OCI-M2 (cell line): Measurements from ENCODE around the gene BAHCC1.
"Not testable (repeated sequence)": the region's sequence is repeated elsewhere in the genome, so short reads cannot be mapped to it uniquely, and the experiment has no call there.

Experiments
- DNase-seq: peaks from one replicate; lab custom pipeline; 2025; ENCODE audit not compliant: unreplicated experiment; lab: John Stamatoyannopoulos, UW

Gene BAHCC1

DNA sequence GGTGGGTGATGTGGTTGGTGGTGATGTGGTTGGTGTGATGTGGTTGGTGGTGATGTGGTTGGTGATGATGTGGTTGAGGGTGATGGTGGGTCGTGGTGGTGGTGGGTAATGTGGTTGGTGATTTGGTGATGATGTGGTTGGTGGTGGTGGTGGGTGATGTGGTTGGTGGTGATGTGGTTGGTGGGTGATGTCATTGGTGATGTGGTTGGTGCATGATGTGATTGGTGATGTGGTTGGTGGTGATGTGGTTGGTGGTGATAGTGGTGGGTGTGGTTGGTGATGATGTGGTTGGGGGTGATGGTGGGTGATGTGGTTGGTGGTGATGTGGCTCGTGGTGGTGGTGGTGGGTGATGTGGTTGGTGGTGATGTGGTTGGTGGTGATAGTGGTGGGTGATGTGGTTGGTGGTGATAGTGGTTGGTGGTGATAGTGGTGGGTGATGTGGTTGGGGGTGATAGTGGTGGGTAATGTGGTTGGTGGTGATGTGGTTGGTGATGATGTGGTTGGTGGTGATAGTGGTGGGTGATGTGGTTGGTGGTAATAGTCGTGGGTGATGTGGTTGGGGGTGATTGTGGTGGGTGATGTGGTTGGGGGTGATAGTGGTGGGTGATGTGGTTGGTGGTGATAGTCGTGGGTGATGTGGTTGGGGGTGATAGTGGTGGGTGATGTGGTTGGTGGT lies 30.6 kb downstream of the BAHCC1 start:
- not testable (repeated sequence) for DNase-seq

DNA sequence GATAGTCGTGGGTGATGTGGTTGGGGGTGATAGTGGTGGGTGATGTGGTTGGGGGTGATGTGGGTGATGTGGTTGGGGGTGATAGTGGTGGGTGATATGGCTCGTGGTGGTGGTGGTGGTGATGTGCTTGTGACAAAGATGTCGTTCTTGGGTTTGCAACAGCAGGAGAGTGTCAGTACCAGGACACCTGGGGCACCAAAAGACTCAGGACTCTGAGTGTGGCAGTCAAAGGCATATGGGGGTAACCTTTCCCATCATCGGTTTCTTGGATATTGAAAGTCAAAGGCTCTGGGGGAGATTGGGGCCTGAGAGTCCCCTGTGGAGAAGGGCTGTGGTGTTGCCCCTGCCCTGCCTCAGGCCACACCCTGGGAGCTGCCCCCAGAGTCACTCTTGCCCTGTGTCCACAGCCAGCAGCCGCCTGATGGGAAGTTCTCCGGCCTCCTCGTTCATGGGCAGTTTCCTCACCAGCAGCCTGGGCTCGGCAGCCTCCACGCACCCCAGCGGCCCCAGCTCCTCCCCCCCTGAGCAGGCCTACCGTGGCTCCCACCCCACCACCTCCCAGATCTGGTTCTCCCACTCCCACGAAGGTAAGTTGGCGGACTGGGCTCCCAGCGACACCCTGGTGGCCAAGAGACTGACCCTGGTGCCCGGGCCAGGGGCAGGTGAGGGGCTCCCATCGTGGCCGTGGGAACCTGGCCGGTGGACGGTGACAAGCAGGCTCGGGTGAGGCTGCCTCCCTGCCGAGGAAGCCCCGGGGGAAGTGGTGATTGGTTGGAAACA lies 31.3 kb downstream of the BAHCC1 start:
- DNase-seq, result no peak

DNA sequence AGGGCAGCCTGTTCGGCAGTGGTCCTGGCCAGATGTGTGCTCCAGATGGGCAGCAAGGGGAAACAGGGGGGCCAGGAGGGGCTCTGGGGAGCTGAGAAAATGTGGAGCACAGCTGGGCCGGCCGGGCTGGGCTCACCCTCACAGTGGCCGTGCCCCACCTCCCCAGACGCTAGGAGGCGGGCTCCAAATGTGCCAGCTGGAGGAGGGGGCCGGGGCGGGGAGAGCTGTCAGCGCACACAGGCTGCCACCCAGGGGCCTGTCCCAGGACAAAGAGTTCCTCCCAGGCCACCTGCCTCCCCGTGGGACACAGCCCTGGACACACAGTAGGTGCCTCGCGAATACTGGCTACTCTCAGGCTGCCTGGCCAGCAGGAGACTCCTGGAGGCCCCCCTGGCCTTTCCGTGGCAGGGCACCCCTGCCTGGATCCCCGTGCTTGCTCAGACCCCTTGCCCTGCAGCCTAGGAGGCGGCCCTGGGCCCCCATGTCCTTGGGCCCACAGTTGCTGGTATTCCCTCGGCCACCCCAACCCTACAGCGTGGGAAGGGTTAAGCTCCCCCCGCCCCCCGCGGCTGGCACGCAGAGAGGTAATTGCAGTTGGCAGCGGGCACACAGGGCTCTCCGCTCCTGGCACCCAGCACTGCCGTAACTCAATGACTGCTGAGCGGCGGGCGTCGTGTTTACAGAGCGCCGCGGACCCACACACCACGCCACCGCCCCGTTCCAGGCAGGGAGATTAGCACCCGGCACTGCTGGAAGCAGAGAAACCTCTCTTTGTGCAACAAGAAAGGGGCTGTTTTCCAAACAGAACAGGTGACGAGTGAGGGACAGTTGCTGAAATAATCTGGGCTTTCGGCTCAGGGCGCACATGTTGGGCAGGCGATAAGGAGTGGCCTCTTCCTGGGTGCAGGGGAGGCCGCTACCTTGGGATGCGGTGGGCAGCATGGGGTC lies 32.2 kb downstream of the BAHCC1 start:
- DNase-seq, result no peak

DNA sequence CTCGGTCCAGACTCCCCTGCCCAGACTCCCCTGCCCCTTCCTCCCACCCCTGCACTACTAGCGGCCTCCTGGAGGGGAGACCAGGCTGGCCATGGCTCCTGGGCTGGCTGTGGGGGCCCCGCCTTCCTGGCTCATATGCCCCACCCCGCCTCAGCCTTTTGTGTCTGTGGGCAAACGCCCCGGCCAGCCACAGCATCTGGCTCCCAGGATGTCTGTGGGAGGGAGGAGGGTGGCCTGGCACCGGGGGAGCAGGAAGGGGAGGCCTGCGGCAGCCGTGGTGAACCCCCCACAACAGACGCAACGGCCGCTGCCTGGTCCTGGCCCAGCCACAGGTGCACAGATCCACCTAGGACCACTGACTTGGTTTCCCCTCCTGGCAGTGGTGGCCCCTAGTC lies 32.9 kb downstream of the BAHCC1 start:
- no peak for DNase-seq

DNA sequence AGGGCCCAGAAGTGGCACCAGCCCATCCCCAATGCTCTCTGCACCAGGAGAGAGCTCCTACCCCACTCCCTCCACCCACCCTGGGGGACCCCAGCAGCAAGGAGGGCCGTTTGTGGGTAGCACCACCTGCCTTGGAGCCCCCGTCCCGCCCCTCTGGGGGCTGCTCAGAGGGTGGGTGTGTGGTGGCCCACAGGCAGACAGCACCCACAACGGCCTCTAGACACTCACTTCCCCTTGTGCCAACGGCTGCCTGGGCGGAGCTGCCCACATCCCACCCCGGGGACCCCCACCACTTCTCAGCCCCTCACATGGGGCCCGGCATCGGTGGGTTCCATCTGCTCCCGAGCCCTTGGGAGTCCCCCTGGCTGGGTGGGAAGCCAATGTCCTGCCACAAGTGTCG lies 33.3 kb downstream of the BAHCC1 start:
- DNase-seq, result no peak

DNA sequence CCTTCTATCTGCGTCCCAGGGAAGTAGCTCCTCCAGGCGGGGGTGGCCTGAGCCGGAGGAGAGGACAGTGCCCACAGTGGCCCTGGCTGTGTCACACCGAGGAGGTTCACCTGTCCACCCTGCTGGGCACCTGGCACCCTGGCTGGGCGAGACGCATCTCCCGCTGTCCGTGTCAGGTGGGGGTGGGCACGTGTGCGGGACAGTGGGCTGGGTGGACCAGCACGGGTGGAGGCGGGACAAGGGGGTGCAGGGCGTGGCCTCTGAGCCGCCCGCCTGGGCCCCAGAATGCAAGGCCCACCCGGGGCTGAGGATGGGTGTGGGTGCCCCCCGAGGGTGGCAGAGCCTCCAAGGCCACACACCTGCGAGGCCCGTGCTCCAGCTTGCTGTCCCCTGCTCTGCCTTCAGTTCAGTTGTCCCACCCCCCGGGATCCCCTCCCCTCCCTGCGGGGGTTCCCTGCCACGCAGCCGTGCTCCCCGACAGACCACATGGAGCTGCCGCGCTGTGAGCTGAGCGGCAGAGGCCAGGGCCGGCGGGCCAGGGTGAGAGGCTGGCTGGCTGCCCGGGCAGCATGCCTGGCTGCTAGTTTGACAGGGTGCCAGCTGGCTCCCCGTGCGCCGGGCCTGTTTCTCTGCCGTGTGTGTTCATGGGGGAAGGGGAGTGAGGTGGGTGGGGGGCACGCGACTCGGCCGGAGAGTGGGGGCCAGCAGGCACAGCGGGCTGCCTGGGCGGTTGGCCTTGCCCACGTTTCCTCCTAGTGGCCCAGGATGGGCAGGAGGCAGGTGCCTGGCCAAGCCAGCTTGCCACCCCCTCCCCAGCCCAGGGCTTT lies 33.9 kb downstream of the BAHCC1 start:
- DNase-seq, result no peak

DNA sequence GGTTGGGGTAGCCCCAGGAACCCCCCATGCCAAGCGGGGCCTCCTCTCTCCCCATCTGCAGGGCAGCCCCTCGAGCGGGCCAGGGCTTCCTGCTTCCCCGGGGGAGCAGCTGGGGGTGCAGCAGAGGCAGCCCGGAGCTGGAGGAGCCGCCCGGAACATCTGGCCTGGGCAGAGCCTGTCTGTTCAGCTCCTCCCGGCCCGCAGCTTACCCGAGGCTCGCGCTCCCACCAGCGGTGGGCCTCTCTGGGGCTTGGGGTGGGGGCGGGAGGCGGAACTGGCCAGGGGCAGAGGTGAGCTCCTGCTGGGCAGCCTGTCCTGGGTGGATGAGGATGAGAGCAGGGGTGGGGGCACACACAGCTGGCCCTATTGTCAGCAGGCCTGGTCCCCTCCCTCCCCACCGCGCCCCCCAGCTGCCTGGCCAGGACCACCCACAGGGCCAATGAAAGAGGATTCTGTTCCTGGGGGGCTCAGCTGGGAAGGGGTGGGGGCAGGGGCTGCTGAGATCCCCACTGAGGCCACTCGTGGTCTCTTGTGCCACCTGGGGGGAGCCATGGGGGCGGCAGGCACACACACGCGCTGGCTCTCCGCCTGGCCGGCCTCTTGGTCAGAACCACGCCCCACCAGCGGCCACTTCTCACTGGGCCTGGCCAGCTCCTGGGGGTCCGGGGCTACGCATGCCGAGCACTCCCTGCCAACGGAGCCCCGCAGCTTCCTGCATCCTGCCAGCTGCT lies 34.7 kb downstream of the BAHCC1 start:
- DNase-seq, result no peak

DNA sequence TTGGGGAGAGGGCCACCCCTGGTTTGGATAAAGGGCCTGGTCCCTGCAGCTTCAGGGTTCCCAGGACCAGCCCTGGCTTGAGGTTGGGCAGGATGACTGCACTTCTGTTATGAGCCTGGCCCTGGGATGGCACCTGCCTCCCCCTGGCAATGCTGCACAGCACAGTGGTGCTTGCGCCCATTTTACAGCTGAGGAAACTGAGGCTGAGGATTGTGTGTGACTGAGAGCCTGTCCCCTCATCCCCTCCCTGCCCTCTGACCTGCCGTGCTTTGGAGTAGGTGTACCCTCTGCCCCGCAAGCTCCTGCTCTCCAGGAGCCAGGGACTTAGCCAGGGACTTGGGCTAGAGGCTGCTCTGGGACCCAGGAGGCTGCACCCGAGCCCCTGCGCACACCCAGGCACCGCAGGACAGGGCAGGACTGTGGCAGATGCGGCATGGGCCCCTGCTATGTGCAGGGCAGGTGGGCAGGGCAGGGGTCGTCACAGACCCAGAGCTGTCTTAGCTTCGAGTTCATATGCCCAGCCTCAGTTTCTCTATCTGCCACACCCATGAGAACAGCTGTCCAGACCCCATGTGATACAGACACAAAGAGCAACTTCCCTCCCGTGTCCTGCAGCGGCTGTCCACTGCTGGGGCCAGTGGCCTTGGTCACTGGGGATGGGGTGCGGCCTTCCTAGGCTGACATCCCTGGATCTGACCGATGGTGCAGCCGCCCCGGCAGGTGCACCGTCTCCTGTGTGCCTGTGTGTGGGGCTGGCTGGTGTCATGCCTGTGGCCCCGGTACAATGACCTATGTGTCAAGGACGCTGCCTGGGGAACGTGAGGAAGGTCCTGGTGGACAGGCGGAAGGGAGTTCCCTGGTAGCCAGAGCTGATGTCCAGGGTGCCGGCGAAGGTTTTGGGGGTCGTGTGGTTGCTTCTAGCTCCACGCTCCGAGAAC lies 36.6 kb downstream of the BAHCC1 start:
- no peak for DNase-seq

DNA sequence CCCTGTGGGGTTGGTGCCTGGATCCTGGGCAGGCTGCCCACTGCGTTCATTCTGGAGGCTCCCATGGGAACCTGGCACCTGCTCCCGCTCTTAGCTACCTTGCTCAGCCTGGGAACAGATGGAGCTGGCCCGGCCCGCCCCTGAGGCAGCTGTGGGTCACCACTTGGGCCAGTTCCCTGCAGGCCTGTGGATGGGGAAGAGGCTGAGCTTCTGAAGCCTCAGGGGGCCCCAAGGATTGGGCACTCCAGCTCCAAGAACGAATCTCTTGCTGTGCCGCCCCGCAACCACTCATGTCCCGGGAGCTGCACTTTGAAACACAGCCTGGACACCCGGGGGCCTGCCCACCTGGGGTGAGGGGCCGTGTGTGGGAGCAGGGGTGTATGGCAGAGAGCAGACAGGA lies 37.7 kb downstream of the BAHCC1 start:
- no peak for DNase-seq

DNA sequence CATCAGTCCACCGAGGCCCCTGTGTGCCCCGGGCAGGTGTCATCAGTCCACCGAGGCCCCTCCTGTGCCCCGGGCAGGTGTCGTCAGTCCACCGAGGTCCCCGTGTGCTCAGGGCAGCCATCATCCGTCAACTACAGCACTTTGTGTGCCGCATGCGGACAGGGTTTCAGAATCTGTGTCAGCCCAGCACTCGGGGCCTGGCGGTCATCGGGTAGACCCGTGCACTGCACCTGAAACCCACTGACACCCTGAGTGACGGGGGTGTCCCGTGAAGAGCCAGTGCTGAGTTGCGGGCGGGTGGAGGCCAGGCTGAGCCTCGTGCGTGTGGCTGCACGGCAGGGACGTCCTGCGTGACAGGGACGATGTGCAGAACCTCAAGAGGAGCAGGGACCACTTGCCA lies 38.4 kb downstream of the BAHCC1 start:
- DNase-seq, result no peak

DNA sequence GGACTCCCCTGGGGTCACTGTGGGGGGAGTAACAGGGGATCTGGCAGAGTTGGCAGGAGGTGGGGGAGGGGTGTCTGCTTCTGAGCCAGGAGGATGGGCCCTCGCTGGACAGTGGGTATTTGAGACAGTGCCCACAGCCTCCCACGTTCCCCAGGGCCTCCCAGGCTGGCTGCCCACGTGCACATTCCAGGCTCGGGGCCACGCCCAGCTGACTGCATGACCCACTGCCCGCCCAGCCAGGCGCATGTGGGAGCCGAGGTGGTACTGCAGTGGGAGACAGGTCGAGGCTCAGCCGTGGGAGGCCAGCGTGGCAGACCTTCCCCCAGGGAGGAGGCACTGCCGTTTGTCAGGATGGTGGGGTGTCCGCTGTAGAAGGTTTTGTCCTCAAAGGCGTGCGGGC lies 38.8 kb downstream of the BAHCC1 start:
- DNase-seq, result no peak

DNA sequence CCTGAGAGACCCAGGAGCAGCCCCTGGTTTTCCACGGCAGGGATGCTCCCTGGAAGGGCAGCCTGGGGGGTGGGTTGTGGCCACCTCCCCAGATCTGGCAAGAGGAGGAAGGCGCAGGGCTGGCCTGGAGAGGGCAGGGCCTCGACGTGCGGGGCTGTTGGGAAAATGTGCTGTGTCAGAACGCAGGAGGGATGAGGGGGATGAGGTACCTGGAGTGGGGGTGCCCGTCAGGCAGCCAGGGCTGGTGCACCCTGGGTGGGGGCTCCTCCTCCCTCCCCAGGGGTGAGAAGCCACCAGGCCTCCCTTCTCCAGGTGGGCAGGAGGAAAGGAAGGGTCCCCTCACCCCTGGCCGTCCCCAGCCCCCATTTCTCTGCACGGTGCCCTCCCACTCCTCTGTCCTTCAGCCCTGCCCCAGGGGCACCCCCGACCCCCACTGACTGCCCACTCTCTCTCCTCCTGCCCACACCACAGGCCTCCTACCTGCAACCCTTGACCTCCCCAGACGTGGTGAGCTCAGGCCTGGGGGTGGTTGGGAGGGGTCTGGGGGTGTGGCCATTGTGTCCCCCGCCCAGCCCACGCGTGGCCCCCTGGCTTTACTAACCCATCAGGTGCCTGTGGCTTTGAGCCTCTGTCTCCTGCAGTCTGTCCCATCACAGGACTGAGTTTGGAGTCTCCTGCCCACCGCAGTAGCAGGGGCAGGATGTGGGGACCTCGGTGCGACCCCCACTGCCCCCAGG lies 39.6 kb downstream of the BAHCC1 start:
- DNase-seq, result no peak

DNA sequence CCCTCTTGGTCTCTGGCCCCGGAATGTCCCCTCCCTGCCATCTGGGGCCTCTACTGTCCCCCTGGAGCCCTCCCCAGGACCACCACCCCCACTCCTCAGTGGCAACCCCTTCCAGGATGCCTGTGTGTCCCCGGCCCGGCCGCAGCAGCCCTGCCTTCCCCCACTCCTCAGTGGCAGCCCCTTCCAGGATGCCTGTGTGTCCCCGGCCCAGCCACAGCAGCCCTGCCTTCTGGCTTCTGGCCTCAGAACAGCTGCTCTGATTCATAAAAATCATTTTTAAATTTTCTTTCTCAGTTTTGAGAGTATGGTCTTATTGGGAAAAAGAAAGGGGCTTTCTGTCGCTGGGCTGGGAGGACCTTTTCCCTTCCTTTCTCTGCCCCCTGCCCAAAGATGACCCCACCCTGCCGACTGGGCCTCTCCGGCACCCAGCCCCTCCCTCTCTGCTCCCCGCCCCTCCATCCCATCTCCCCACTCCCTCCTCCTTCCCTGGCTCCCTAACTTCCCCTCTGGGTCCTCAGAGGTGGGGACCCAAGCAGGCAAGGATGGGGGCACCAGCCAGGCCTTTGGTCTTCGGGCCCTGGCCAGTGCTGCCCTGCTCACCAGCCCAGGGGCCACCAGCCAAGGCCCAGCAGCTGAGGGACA lies 40.5 kb downstream of the BAHCC1 start:
- no peak for DNase-seq

DNA sequence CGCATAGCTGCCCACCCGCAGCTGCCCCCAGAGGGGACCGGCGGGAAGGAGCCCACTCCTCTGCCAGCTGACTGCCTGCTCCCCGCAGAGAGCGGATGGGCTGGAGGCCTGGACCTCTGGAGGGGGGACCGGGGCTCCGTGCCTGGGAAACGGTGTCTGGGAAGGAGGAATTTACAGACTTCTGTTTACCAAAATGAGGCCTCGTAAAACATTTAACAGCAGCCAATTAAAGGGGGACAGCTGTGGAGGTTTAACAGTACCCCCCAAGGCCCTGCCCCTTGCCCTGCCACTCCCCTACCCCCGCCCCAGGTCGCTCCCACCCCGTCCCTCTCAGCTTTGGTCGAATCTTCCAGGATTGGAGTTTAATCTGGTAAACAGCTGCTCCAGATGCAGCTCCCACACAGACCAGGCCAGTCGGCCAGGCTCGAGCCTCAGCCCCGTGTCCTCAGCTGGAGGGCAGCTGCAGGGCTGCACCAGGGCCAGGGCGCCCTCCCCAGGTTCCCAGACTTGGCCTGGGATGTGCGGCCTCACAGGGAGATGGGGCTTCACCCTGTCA lies 41.1 kb downstream of the BAHCC1 start:
- DNase-seq, result no peak

DNA sequence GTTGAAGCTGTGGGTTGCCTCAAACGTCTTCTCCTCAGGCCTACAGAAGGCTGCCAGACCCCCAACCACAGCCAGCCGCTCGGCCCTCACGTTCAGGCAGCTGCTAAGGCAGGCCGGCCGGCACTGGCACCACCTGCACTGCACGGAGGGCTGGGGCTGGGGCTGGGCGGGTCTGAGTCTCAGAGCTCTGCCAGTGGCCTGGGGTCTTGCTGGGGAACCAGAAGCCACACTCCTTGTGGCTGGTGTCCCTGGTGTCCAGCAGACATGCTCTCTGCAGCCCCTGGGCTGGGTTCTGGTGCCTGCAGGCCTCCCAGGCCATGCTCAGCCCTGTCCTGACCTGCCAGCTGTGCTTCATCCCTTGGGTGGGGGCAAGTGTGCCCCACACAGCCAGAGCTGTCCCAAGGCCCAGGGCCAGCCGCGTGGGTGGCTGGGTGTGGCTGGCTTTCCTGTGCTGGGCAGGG lies 42.0 kb downstream of the BAHCC1 start:
- DNase-seq, result no peak

DNA sequence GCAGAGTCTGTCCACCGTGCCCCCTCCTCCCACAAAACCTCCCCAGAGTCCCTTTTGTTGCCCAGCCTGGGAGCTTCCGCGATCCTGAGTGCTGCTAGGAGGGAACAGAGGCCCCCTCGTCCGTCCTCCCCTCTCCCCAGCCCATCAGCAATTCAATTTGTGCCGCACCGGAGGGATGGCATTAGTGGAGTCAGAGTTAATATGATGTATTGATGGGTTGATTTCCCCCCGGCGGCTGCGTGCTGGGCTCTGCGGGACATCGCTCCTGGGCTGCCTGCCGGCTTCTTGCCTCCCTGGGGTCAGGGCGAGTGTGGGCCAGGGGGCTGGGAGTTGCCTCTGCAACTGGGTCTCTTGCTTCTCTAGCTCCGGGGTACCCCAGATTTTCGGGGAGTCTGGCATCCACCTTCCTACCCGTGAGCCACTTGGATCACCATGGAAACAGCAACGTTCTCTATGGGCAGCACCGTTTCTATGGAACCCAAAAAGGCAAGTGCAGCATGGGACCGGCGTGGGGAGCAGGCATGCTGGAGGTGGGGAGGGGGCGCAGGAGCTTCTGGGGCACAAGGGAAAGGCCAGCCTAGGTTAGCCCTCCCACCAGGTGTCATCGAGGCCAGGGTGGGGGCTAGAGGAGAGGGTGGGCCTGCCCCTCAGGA lies 42.9 kb downstream of the BAHCC1 start:
- DNase-seq, result no peak

DNA sequence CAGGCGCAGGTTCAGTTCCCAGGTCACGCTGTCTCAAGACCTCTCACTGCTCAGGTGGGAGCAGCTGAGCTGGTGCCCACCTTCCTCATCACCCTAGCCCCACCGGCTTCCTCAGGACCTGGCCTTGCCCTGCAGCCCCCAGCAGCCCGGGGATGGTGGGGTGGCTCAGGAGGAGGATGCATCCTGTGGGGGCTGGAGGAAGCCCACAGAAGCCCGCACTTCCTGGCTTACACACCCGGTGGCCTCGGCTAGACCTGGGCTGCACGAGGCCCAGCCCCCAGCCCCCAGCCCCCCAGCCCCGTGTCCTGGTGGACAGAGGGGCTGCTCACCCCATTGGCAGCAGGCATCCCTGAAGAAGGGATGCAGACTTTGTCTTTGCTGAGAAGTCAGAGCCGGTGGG lies 43.4 kb downstream of the BAHCC1 start:
- DNase-seq, result no peak
